Raji (cell line): Measurements from ENCODE around the gene LAMP5.

Experiments used
- POLR2A ChIP-seq: IDR thresholded peaks from 2 replicates; pipeline ENCODE4 v1.6.1; 2011; ENCODE audit warnings: low read depth, low read length, control low read depth; ENCODE audit not compliant: insufficient read depth

LAMP5 gene

GRCh38 chr20:9514461-9515213 lies at the start of gene LAMP5:
Gene LAMP5 (plus strand): TSS chr20:9514590. CDS start chr20:9514853, 263 bp downstream.
- no peak for TF ChIP-seq POLR2A

- TF ChIP-seq POLR2A, result no peak
Observed at GRCh38 chr20:9467995-9468394, 46.4 kb upstream of the LAMP5 start.

GRCh38 chr20:9474835-9475415 lies 39.5 kb upstream of the LAMP5 start:
- no peak for TF ChIP-seq POLR2A

- no peak for TF ChIP-seq POLR2A
Observed at GRCh38 chr20:9475456-9475855, 38.9 kb upstream of the LAMP5 start.

GRCh38 chr20:9476174-9476573 lies 38.2 kb upstream of the LAMP5 start:
- no peak for TF ChIP-seq POLR2A

- no peak for TF ChIP-seq POLR2A
Observed at GRCh38 chr20:9476637-9477036, 37.8 kb upstream of the LAMP5 start.

GRCh38 chr20:9478771-9479170 lies 35.6 kb upstream of the LAMP5 start:
- no peak for TF ChIP-seq POLR2A

GRCh38 chr20:9480066-9480465 lies 34.3 kb upstream of the LAMP5 start:
- no peak for TF ChIP-seq POLR2A

- no peak for TF ChIP-seq POLR2A
Observed at GRCh38 chr20:9482180-9482579, 32.2 kb upstream of the LAMP5 start.

GRCh38 chr20:9483131-9483530 lies 31.3 kb upstream of the LAMP5 start:
- no peak for TF ChIP-seq POLR2A

GRCh38 chr20:9485614-9486340 lies 28.6 kb upstream of the LAMP5 start:
- TF ChIP-seq POLR2A, result no peak

GRCh38 chr20:9487231-9487630 lies 27.2 kb upstream of the LAMP5 start:
- TF ChIP-seq POLR2A, result no peak

GRCh38 chr20:9488063-9488462 lies 26.3 kb upstream of the LAMP5 start:
- no peak for TF ChIP-seq POLR2A

GRCh38 chr20:9490161-9490560 lies 24.2 kb upstream of the LAMP5 start:
- no peak for TF ChIP-seq POLR2A

GRCh38 chr20:9490631-9491030 lies 23.8 kb upstream of the LAMP5 start:
- no peak for TF ChIP-seq POLR2A

GRCh38 chr20:9491324-9491723 lies 23.1 kb upstream of the LAMP5 start:
- TF ChIP-seq POLR2A, result no peak
